ENCODE data around the gene CR1L. TPM values are rescaled to one million over a fixed set of nuclear protein-coding genes. Genes with fewer than 3 reads are reported as not detected.
A peak's percentile ranks its signal among the peaks of the same experiment; 100 is the strongest.

CR1L gene
- total RNA-seq, 3 donors from 2014 or later = not detected

DNA sequence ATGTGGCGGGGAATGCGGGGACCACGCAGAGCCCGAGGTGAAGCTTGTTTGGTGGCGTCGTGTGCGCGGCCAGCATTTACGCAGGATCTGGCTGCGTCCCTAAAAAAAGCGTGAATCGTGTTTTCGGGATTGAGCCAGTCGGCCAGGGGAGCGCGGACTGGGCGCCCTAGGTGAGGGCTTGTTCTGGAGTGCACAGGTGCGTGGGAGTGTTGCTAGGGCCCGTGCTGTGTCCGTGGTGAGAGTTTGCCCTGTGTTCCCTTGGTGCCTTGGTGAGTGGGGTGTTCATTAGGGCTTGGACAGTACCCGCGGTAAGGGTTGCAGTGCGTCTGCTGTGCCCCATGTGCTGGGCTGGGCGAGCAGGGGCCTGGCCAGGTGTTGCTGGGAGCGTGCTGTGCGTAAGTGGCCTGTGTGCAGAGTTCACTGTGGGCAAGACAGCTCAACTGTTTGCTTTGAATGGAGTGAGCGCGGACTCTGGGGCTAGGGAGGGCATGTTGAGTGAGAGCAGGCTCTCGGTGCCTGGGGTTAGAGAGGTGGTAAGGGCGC, 107.6 kb downstream of the CR1L start:
- H3K36me3 ChIP-seq (ENCODE audit: low read depth) = no peaks in the 10 kb centered on the region
- peaks cover 45% of the 10 kb centered on the region for H3K4me1 ChIP-seq (ENCODE audit: low read depth)
- ATAC-seq (peak; percentile 71), DNase-seq (peak; percentile 77 to 84 (median 80))
- H3K9me3 ChIP-seq = no peaks in the 10 kb centered on the region
- intact Hi-C loops (cut with DNase I, micrococcal nuclease) = no loop called here
- TF ChIP-seq, protein P1, sequence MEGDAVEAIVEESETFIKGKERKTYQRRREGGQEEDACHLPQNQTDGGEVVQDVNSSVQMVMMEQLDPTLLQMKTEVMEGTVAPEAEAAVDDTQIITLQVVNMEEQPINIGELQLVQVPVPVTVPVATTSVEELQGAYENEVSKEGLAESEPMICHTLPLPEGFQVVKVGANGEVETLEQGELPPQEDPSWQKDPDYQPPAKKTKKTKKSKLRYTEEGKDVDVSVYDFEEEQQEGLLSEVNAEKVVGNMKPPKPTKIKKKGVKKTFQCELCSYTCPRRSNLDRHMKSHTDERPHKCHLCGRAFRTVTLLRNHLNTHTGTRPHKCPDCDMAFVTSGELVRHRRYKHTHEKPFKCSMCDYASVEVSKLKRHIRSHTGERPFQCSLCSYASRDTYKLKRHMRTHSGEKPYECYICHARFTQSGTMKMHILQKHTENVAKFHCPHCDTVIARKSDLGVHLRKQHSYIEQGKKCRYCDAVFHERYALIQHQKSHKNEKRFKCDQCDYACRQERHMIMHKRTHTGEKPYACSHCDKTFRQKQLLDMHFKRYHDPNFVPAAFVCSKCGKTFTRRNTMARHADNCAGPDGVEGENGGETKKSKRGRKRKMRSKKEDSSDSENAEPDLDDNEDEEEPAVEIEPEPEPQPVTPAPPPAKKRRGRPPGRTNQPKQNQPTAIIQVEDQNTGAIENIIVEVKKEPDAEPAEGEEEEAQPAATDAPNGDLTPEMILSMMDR (IDR thresholded peaks at IDR 0.05) = no peak
- peak overlapping the region; percentile 69 for H3K4me3 ChIP-seq

DNA sequence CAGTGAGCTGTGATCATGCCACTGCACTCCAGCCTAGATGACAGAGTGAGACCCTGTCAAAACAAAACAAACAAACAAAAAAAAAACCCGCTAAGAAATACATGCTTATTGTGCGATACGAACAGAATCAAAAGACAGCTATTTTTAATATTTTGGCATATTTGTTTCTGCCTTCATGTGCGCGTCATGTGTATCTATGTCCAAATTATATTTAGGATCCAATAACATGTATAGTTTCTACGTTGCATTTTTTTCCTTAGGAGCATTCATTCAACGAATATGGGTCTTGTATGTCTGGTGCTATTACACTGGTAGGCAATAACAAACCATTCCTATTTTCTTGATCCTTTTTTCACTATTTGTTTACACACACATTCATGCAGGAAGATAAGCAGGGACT, 108.7 kb downstream of the CR1L start:
- Histone ChIP-seq H3K4me3 (no peak overlapping the region), H3K9me3 (no peaks in the 10 kb centered on the region), H3K36me3 (ENCODE audit: low read depth) (no peaks in the 10 kb centered on the region), H3K4me1 (ENCODE audit: low read depth) (peaks cover 45% of the 10 kb centered on the region)
- TF ChIP-seq, protein P1 (IDR thresholded peaks at IDR 0.05) = no peak
- intact Hi-C loops (cut with DNase I, micrococcal nuclease) = no loop called here
- DNase-seq = no peak
- no peak for ATAC-seq

GRCh38 chr1:207754011-207754410, 109.1 kb downstream of the CR1L start:
- Histone ChIP-seq H3K4me3 (no peak overlapping the region), H3K4me1 (ENCODE audit: low read depth) (peaks cover 45% of the 10 kb centered on the region), H3K36me3 (ENCODE audit: low read depth) (no peaks in the 10 kb centered on the region), H3K9me3 (no peaks in the 10 kb centered on the region)
- intact Hi-C loops (cut with DNase I, micrococcal nuclease) = no loop called here
- ATAC-seq = no peak
- peak in 1 of 3 donors; percentile 8 for DNase-seq
- TF ChIP-seq, protein P1 (IDR thresholded peaks at IDR 0.05) = no peak

DNA sequence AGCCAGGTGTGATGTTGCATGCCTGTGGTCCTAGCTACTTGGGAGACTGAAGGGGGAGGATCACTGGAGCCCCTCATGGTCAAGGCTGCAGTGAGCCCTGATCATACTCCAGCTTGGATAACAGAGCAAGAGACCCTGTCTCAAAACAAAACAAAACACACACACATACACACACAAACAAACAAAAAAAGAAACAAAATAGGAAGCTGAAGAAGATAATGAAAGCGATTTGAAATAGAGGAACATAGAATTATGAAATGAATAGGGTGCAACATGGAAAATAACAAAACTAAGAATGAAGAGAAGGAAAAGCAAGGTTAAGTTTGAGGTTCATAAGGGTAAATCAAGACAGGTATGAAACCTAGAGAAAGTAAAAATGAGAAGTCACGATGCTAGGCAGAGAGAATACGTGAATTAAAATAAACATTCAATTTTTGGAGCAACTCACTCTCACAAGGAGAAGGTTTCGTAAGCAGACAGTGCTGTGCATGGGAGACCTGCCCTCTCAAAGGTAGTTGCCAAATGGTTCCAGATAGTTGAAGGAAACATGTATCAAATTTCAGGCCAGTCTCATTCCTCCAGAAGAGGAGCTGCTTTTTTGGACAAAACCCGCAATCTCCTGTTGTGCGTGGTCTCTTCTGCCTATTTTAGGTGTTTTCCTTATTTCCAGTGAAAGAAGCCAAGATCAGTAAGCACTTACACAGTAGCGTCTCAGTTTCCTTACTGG, 110.2 kb downstream of the CR1L start:
- Histone ChIP-seq H3K9me3 (no peaks in the 10 kb centered on the region), H3K4me1 (ENCODE audit: low read depth) (peaks cover 38% of the 10 kb centered on the region), H3K4me3 (no peak overlapping the region), H3K36me3 (ENCODE audit: low read depth) (no peaks in the 10 kb centered on the region)
- DNase-seq (no peak), ATAC-seq (no peak)
- intact Hi-C loops (cut with DNase I, micrococcal nuclease) = no loop called here
- TF ChIP-seq, protein P1 (IDR thresholded peaks at IDR 0.05) = no peak

- Histone ChIP-seq H3K4me3 (no peak overlapping the region), H3K9me3 (no peaks in the 10 kb centered on the region), H3K4me1 (ENCODE audit: low read depth) (peaks cover 32% of the 10 kb centered on the region), H3K36me3 (ENCODE audit: low read depth) (no peaks in the 10 kb centered on the region)
- ATAC-seq = peak; percentile 15
- intact Hi-C loops (cut with DNase I, micrococcal nuclease) = no loop called here
- TF ChIP-seq, protein P1 (IDR thresholded peaks at IDR 0.05) = no peak
- no peak for DNase-seq
These were observed 111.1 kb downstream of the CR1L start for GRCh38 chr1:207755846-207756693.
